ENCODE results near the gene KCNJ12.

DNA sequence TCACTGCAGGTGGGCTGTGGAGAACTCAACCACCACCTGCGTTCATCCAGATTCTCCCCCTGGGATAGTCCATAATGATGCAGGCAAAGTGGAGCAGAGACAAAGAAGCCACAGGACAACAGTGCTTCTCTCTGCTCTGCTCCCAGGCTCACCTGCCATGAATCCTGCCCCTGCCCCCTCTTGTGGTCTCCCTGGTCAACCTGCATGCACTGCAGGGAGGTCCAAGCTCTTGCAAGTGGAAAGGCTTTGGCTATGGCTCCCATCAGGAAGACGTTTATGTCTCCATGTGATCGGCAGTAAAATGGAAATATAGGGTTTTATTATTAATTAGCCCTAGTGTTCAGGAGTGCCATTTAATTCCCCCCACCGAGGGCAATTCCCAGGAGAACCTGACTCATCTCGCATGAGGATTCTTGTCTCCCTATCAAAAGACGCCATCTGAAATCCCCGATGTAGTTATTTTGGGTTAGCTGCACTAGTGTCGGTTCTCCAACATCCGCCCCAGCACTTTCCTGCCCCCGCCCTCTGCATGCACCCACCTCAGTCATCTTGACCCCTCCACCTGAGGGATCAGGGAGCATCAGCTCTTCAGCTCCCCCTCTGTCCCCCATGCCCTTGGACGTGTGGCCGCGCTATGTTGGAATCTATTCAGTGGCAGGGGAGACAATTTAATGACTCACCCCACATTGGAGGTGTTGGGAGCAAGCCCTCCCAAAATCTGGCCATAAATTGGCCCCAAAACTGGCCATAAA is 91.8 kb downstream of the KCNJ12 start:
- TF ChIP-seq POLR2A (IDR thresholded peaks at IDR 0.05; ENCODE audit: low read depth, low read length) (no peak), POLR2AphosphoS5 (IDR thresholded peaks at IDR 0.05; ENCODE audit: low read depth, low read length) (no peak), TAF1 (IDR thresholded peaks at IDR 0.05; ENCODE audit: low read depth, low read length) (no peak), PAX5 (IDR thresholded peaks at IDR 0.05; ENCODE audit: insufficient read depth, low read length, severe bottlenecking) (no peak), SPI1 (IDR thresholded peaks at IDR 0.05; ENCODE audit: low read depth, low read length) (no peak)
